Adrenal gland (tissue), 5 donors: Measurements from ENCODE around the gene SSBP2.

Source experiments
- POLR2A ChIP-seq, 2 donors: fragments of 450-650 bp; IDR thresholded peaks; one replicate each; pipeline ENCODE4 v1.6.1; 2017; ENCODE audit warnings: antibody characterized with exemption in 2 of 2, mild to moderate bottlenecking in 2 of 2, moderate library complexity in 1 of 2
- TF ChIP-seq, protein P1 (sequence below), 6 experiments: fragments of 450-650 bp in 4 of 6; fragments of 200-600 bp in 2 of 6; sonication (generic) in 1 of 6; IDR thresholded peaks; 1 replicate in 5 of 6; 2 replicates in 1 of 6; pipeline versions ENCODE4 v1.5.1 to v1.8.0; 2016 to 2021; ENCODE audit warnings: antibody characterized with exemption in 6 of 6, mild to moderate bottlenecking in 2 of 6, moderate library complexity in 1 of 6
- donor health status: DM: no; HTN: no; CAD: no.

DNA sequence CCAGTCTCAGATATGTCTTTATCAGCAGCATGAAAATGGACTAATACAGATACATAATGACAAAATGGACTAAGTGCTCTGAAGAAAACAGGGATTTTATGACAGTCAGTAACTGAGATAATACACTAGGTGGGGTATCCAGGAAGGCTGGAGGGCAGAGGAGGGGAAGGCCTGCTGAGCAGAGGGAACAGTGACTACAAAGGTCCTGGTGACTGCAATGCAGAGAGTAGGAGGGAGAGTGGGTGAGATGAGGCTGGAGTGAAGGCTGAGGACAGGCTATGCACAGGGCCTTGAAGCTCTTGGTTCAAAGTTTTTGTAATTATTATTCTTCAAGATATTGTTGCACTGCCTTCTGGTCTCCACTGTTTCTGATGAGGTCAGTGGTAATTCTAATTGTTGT is 361.9 kb downstream of the SSBP2 start:
- TF ChIP-seq, protein P1, sequence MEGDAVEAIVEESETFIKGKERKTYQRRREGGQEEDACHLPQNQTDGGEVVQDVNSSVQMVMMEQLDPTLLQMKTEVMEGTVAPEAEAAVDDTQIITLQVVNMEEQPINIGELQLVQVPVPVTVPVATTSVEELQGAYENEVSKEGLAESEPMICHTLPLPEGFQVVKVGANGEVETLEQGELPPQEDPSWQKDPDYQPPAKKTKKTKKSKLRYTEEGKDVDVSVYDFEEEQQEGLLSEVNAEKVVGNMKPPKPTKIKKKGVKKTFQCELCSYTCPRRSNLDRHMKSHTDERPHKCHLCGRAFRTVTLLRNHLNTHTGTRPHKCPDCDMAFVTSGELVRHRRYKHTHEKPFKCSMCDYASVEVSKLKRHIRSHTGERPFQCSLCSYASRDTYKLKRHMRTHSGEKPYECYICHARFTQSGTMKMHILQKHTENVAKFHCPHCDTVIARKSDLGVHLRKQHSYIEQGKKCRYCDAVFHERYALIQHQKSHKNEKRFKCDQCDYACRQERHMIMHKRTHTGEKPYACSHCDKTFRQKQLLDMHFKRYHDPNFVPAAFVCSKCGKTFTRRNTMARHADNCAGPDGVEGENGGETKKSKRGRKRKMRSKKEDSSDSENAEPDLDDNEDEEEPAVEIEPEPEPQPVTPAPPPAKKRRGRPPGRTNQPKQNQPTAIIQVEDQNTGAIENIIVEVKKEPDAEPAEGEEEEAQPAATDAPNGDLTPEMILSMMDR (IDR thresholded peaks at IDR 0.05) = no peak
- no peak for TF ChIP-seq POLR2A (IDR thresholded peaks at IDR 0.05)
